GM20000 (cell line): ENCODE results near the gene OR6K6.

Source experiments
- DNase-seq: peaks from one replicate; pipeline ENCODE4 v3.0.0; 2012; ENCODE audit warnings: low spot score
- TF ChIP-seq, protein P1 (sequence below): IDR thresholded peaks from 2 replicates; pipeline ENCODE4 v1.5.1; 2012; ENCODE audit warnings: mild to moderate bottlenecking, control low read depth; ENCODE audit errors: extremely low read depth, missing control alignments

Gene OR6K6

DNA sequence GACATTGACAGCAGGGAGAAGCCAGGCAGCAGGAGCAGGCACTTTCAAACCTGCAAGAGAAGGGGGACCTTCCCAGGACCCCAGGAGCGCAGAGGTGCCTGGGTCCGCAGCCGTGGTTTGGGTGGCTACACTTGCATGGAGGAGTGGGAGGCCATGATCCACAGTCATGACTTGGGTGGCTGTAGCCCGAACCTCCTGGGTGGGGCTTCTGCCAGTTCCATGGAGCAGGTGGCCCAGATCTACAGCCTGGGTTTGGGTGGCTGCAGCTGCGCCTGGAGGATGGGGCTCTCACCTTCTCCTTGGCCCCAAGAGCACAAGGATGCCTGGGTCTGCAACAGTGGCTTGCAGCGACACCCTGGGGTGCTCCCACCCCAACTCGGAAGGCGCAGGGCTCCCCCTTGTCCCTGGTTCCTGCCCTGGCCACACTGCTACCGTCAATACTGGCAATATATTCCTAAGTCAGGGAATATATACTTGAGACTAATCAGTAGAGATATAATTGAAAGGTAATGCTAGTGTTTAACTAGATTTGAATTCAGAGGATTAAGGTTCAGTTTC, 2.3 kb upstream of the OR6K6 start:
- no peak for DNase-seq
- TF ChIP-seq, protein P1, sequence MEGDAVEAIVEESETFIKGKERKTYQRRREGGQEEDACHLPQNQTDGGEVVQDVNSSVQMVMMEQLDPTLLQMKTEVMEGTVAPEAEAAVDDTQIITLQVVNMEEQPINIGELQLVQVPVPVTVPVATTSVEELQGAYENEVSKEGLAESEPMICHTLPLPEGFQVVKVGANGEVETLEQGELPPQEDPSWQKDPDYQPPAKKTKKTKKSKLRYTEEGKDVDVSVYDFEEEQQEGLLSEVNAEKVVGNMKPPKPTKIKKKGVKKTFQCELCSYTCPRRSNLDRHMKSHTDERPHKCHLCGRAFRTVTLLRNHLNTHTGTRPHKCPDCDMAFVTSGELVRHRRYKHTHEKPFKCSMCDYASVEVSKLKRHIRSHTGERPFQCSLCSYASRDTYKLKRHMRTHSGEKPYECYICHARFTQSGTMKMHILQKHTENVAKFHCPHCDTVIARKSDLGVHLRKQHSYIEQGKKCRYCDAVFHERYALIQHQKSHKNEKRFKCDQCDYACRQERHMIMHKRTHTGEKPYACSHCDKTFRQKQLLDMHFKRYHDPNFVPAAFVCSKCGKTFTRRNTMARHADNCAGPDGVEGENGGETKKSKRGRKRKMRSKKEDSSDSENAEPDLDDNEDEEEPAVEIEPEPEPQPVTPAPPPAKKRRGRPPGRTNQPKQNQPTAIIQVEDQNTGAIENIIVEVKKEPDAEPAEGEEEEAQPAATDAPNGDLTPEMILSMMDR, result no peak

DNA sequence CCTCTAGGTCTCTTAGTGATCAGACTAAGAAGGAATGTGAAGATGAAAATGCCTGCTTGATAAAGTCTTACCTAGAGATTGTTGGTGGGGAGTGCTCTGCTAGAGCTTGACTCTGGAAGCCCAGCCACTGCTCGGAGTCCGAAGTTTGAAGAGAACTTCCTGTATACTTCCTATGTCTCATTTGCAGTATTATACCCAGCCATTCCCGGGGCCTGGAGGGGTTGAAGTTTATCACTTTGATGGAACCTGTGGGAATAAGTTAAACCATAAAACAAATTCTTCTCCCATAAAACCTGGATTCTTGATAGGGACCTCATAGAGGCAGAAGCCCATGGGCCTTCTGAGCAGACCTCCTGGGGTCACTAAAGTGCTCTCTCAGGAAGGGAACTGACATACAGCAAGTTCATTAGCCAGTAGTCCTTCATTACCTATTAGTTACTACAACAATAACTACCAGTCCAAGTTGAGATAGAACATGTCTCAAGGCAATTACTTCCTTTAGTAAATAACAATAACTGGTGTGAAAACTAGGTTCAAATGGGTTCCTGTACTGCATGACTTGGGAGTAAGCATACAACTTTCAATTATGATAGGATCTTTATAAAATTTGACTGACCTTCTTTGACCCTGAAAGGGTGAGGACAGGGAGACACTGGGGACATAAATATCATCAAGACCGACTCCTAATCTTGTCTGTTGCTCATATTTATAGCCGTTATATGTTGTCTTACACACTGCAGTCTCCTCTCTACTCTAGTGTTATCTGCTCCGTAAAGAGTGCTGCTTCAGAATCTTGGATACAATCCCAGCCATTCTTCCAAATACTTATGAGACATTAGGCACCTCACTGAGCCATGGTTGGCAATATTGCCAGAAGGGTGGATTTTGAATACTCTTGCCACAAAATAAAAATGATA, 17.7 kb downstream of the OR6K6 start, which contains the start of gene OR6N1:
TSS of gene OR6N1 (minus strand) at position 246 of the 917 bp plus-strand sequence. CDS start 5,513 bp downstream, outside the sequence.
- no peak for DNase-seq
- TF ChIP-seq, protein P1, result no peak

DNA sequence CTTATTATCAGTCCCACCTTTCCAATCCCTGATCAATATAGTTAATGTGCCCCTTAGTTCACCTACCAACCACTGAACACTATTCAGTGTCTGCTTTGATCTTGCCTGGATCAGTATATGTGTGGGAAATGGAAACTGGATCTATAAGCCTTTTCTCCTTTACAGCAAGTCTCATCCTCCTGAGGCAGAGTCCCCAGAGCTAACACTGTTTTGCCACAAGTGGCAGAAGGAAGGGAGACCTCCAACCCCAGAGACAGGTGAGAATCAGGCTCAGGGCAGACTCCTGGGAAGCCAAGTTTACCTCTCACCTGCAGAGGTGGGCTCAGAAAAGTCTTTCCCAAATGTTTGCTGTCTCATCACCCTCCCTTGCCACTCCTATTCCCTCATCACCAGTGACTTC, 26.6 kb downstream of the OR6K6 start, which contains the start of gene OR6N2:
TSS of gene OR6N2 (minus strand) at position 101 of the 400 bp plus-strand sequence. CDS start 3,569 bp downstream, outside the sequence.
- DNase-seq, result no peak

DNA sequence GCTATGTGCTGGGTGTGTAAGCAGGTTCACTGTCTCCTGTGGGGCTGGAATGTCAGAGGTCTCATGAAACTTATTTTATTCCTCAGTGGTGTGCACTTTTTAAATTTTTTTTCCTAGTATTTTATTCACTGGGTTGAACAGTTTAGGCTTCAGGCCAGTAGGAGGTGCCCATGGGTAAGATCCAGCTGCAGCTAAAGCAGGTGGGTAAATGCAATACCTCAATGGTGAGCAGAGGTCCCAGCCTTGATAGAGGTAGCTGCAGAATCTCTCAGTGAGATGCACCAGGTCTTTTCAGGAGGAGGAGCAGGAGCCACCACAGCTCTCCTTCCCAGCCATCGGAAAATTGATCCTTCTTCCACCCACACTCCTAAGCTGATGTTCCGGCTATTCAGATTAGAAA, 39.1 kb downstream of the OR6K6 start:
- TF ChIP-seq, protein P1, result peak; percentile 53
- DNase-seq, result peak; percentile 17

More for the DNA sequence above, 26.6 kb downstream of the OR6K6 start, which contains the start of gene OR6N2:
- TF ChIP-seq, protein P1, result no peak

DNA sequence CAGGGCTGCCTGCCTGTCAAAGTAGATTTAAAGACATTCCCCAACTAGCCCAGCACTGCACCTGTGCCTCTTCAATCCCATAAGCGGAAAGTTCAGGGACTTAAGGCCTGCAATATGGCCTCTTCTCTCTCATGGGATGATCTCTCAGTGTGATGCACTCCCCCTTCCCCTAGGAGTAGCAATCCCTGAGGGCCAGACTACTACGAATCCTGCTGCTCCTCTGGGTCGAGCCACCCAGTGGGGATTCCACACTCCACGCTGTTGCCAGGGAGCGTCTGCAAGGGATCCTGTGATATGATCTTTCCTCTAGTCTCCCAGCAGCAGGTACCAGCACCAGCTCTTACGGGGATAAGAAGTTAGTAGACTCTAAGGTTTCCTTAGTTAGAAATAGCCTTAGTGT, 39.7 kb downstream of the OR6K6 start:
- TF ChIP-seq, protein P1, result no peak
- no peak for DNase-seq

DNA sequence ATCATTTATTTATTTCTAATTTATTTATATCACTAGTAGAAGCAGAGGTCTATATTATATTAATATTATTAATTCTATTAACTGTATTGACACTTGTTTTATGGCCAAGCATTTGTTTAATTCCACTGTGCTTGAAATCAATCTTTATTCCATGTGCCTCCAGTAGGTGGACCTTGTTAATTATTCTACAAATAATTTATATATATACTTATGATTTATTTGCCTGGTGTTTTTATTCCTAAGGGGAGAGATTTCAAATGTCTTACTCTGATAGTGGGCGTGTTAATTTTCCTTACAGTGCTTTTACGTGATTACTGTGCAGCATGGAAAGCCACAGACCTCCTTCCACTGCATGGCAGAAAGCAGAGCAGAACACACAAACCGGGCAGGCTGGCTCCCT, 44.0 kb downstream of the OR6K6 start:
- TF ChIP-seq, protein P1, result no peak
- no peak for DNase-seq

DNA sequence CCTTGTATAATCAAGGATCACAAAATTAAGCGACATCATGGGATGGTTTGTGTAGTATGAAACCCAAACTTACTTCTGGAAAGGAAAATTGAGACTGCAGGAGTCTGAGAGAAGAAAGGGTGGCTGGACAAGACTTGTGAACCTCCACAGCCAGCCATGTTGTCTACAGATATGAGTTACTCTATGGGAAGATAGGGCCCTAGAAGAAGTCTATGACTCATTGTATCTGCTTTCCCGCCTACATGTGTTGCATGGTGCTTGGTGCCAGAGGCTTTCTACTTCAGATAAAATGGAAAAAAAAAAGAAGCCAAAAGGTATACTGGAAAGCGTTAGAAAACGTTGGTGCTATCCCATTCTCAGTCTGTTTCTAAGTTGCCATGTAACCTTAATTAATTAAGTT, 45.2 kb downstream of the OR6K6 start:
- DNase-seq, result no peak
- TF ChIP-seq, protein P1, result no peak
